ENCODE results near the gene ALX3. TPM values are rescaled to one million over a fixed set of nuclear protein-coding genes. Genes with fewer than 3 reads are reported as not detected.

The ALX3 gene
- total and polyA plus RNA-seq, 2 of the 8 experiments (the other 6 are each of a cell fraction or from before 2014, with no cell fraction given) = 0.20 TPM; not detected in 1

DNA sequence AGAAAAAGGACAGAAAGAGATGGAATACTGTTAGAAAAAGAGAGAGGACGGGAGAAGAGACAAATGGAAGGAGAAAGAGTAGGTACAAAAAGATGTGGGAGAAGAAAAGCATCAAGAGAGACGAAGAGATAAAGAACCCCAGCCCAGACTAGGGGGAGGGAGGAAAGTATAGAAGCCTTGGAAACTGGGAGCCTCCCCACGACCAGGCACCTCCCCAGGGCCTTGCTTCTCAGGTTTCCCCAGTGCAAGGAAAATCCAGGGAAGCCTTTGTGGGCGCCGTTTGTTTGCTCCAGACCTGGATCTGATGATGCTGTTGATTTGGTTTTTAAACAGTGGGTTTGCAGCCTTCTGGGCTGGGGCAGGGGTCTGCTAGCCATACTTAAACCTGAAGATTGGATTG is 15.2 kb upstream of the ALX3 start:
- DNase-seq (ENCODE audit: low read depth in 1 of 2, low spot score in 2 of 2) = no peak

More for the DNA sequence above, 15.2 kb upstream of the ALX3 start:
- 24% methylated on average over 5 of the region's 5 CpGs; no CpG with 5 or more reads in 1 of the 2 experiments for WGBS, 2 experiments (ENCODE audit: extremely low coverage in 1 of 2, insufficient coverage in 1 of 2, insufficient read length in 1 of 2, insufficient replicate concordance in 2 of 2, low coverage in 1 of 2, low lambda C conversion rate in 2 of 2, missing lambda C conversion rate in 1 of 2)
- H3K27me3 ChIP-seq (replicated peaks in 1 of 4; ENCODE audit: control insufficient read depth in 3 of 4, extremely low read depth in 1 of 4, insufficient read depth in 3 of 4, low read length in 3 of 4) = peaks cover 53 to 77% (median 65%) of the 10 kb centered on the region in 4 experiments
- ChIA-PET CTCF (ENCODE audit: partially characterized antibody) (interaction anchor here (0.6 to 52.4 kb wide), 4 partner anchors 21 to 61 kb away, joined by 3 to 1450 read pairs (median 424); partner anchors contain the start of genes ALX3, STRIP1 and UBL4B), POLR2A (ENCODE audit: partially characterized antibody) (interaction anchor here (1.3 kb wide), 1 partner anchor 28 kb away, joined by 3 read pairs; no protein-coding TSS in a partner anchor)
- H3K4me3 ChIP-seq (ENCODE audit: extremely low read depth in 1 of 4, insufficient read depth in 2 of 4, low read depth in 3 of 4, low read length in 4 of 4) = no peak overlapping the region
- H2AFZ ChIP-seq (ENCODE audit: low read length) = no peak overlapping the region
- H4K91ac ChIP-seq (replicated peaks; ENCODE audit: insufficient read length, low read length) = no peak overlapping the region
- H2BK15ac ChIP-seq (ENCODE audit: low read length) = no peak overlapping the region
- no peak overlapping the region for H3K9ac ChIP-seq (replicated peaks in 1 of 4; ENCODE audit: extremely low read depth in 1 of 4, low read depth in 3 of 4, low read length in 3 of 4)
- H4K5ac ChIP-seq (ENCODE audit: insufficient read length, low read depth, low read length) = no peak overlapping the region
- H3K23me2 ChIP-seq (ENCODE audit: low read depth, low read length) = peaks cover 8% of the 10 kb centered on the region; the same call in 1 of the 2 replicates
- no peak for FAIRE-seq
- no peak overlapping the region for H3K18ac ChIP-seq (ENCODE audit: extremely low read depth, low read length)
- no peak overlapping the region for H2AK5ac ChIP-seq (ENCODE audit: low read depth, low read length)
- no peaks in the 10 kb centered on the region for H3K79me1 ChIP-seq (ENCODE audit: low read depth, low read length)
- peaks cover 0 to 22% (median 11%) of the 10 kb centered on the region in 4 experiments; a peak in 6 of 7 replicates for H3K4me1 ChIP-seq (replicated peaks in 1 of 4; ENCODE audit: control insufficient read depth in 3 of 4, insufficient read depth in 4 of 4, low read length in 3 of 4)
- H3K14ac ChIP-seq (ENCODE audit: insufficient read length) = no peak overlapping the region
- H3K4me2 ChIP-seq (ENCODE audit: insufficient read depth in 1 of 2, low read depth in 2 of 2, low read length in 2 of 2) = no peak overlapping the region
- no peak overlapping the region for H2BK5ac ChIP-seq (ENCODE audit: low read depth, low read length)
- no peaks in the 10 kb centered on the region for H3K9me3 ChIP-seq (ENCODE audit: insufficient read depth in 2 of 2, low read depth in 1 of 2, low read length in 1 of 2)
- no peaks in the 10 kb centered on the region for H3K79me2 ChIP-seq (ENCODE audit: control insufficient read depth in 1 of 2, insufficient read depth in 2 of 2, low read length in 2 of 2)
- H3K56ac ChIP-seq (replicated peaks; ENCODE audit: insufficient read length, low read depth, low read length) = no peak overlapping the region
- no peak overlapping the region for H3K4ac ChIP-seq (replicated peaks; ENCODE audit: insufficient read length, low read depth, low read length)
- H4K20me1 ChIP-seq (replicated peaks in 1 of 2; ENCODE audit: control insufficient read depth in 1 of 2, insufficient read depth in 2 of 2, low read length in 2 of 2) = peaks cover 2 to 7% of the 10 kb centered on the region in 2 experiments
- no peak overlapping the region for H4K8ac ChIP-seq (ENCODE audit: extremely low read depth, insufficient read depth, low read length)
- H2BK12ac ChIP-seq (ENCODE audit: low read depth, low read length) = no peak overlapping the region
- no peak overlapping the region for H2BK20ac ChIP-seq (ENCODE audit: low read length)
- peaks cover 0 to 7% (median 0%) of the 10 kb centered on the region in 4 experiments; a peak in 1 of 8 replicates for H3K36me3 ChIP-seq (ENCODE audit: control insufficient read depth in 2 of 4, insufficient read depth in 4 of 4, low read length in 3 of 4)
- no peak overlapping the region for H3K27ac ChIP-seq (ENCODE audit: low read depth, low read length)
- H3K23ac ChIP-seq (ENCODE audit: insufficient read length) = no peak overlapping the region
- TF ChIP-seq SRF (IDR thresholded peaks at IDR 0.05; ENCODE audit: low read depth, low read length) (no peak), HDAC6 (IDR thresholded peaks at IDR 0.05; ENCODE audit: low read depth, low read length) (no peak), CTCF (IDR thresholded peaks at IDR 0.05; ENCODE audit: control extremely low read depth in 1 of 3, insufficient read depth in 1 of 3, low read depth in 1 of 3, low read length in 3 of 3) (no peak), CBX8 (IDR thresholded peaks at IDR 0.05; ENCODE audit: borderline replicate concordance, low read depth, low read length) (no peak), CTBP2 (IDR thresholded peaks at IDR 0.05; ENCODE audit: borderline replicate concordance, insufficient read depth, insufficient read length, low read length) (no peak), KDM1A (IDR thresholded peaks at IDR 0.05; ENCODE audit: borderline replicate concordance, low read length) (no peak), BRCA1 (IDR thresholded peaks at IDR 0.05; ENCODE audit: low read depth, low read length) (no peak), MAFK (IDR thresholded peaks at IDR 0.05; ENCODE audit: low read depth, low read length) (no peak), BACH1 (IDR thresholded peaks at IDR 0.05; ENCODE audit: low read length) (no peak)
- no peak overlapping the region for H2BK120ac ChIP-seq (replicated peaks; ENCODE audit: low read depth, low read length)

Data from H1 (cell line).